ACC112 (cell line): ENCODE measurements around the gene INO80C.

Experiments used
- H2AFZ ChIP-seq: fragments of 200-600 bp; sonication (generic); one replicate; pipeline ENCODE4 v1.6.0; 2017; ENCODE audit warnings: antibody characterized with exemption, low read length; ENCODE audit not compliant: unreplicated experiment
- H3K27ac ChIP-seq: fragments of 200-600 bp; sonication (generic); 2 replicates; pipeline ENCODE4 v1.5.1; 2014; ENCODE audit warnings: low read depth, mild to moderate bottlenecking, antibody characterized with exemption, low read length, moderate library complexity
- H3K27me3 ChIP-seq: fragments of 200-600 bp; sonication (generic); 2 replicates; pipeline ENCODE4 v1.6.1; 2014; ENCODE audit warnings: mild to moderate bottlenecking, antibody characterized with exemption, low read length, moderate library complexity, mixed read lengths; ENCODE audit not compliant: insufficient read depth
- H3K36me3 ChIP-seq: fragments of 200-600 bp; sonication (generic); 2 replicates; pipeline ENCODE4 v1.6.1; 2016; ENCODE audit warnings: mild to moderate bottlenecking, antibody characterized with exemption, low read length, moderate library complexity, mixed read lengths; ENCODE audit not compliant: insufficient read depth
- H3K4me1 ChIP-seq: fragments of 200-600 bp; sonication (generic); one replicate; pipeline ENCODE4 v1.6.1; 2016; ENCODE audit warnings: low read length, mixed read lengths; ENCODE audit not compliant: insufficient read depth, unreplicated experiment, control insufficient read depth
- H3K4me3 ChIP-seq: fragments of 200-600 bp; sonication (generic); 2 replicates; pipeline ENCODE4 v1.5.1; 2014; ENCODE audit warnings: mild to moderate bottlenecking, low read depth, low read length
- H3K79me2 ChIP-seq: fragments of 200-600 bp; sonication (generic); one replicate; pipeline ENCODE4 v1.6.0; 2016; ENCODE audit warnings: low read length; ENCODE audit not compliant: control insufficient read depth, unreplicated experiment, insufficient read depth

INO80C gene

DNA sequence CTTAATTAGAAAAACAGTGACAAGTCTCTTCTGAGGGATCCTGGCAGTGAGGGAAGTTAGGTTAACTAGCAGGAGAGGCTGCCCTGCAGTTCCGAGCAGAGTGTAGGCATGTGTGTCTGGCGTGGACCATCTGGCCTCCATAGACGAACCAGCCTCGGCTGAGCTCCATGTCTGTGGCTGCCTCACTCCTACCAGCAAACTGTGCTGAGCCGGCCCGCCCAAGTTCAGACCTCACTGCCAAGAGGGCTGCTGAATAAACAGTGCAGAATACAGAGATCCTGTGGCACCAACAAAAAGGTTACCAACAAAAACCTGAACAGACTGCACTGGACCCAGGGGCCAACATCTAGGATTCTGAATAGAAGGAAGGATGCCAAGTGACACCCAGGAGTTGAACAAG lies 27.3 kb downstream of the INO80C start:
- Histone ChIP-seq H2AFZ (no peak overlapping the region), H3K4me1 (peaks cover 7% of the 10 kb centered on the region), H3K27ac (no peak overlapping the region), H3K27me3 (no peaks in the 10 kb centered on the region), H3K36me3 (peaks cover 22% of the 10 kb centered on the region; the same call in 1 of the 2 replicates), H3K4me3 (no peak overlapping the region), H3K79me2 (no peaks in the 10 kb centered on the region)

DNA sequence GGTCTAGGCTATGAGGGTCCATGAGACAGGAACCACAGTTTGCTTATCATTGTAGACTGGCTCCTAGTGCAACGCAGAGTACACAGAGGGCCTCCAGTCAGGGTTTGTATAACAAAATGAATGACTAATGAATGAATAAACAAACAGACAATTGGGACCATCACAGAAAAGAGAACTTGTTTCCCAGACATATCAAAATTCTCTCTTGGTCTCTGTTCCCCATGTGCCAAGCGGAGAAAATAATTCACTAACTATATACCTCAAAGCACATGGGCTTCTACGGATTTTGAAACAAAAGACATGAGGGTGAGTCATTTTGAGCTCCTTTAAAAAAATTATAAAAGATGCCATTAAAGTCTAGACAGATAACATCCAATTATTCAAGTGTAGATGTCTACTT lies 28.0 kb downstream of the INO80C start:
- H3K4me1 ChIP-seq = peaks cover 7% of the 10 kb centered on the region
- H3K36me3 ChIP-seq = peaks cover 15% of the 10 kb centered on the region; the same call in 1 of the 2 replicates
- H3K79me2 ChIP-seq = no peaks in the 10 kb centered on the region
- H2AFZ ChIP-seq = no peak overlapping the region
- no peak overlapping the region for H3K27ac ChIP-seq
- H3K27me3 ChIP-seq = no peaks in the 10 kb centered on the region
- H3K4me3 ChIP-seq = no peak overlapping the region

DNA sequence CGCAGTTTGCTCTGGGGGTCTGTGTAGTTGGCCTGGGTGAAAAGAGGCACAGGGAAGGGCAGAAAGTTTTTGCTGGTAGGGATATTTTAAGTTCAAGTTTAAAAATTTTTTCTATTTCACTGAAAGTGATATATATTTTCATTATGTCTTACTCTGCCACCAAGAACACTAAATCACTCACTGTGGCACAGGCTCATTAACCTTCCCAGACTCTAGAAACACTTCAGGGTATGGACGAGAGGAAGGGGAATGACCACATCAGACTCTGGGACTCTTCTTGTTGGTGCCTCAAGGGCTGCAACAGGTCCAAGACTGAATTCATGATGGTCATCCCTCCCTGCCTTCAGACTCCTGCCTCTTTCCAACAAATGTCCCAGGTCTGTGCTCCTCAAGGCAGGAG lies 29.0 kb downstream of the INO80C start:
- Histone ChIP-seq H3K27me3 (no peaks in the 10 kb centered on the region), H2AFZ (no peak overlapping the region), H3K79me2 (no peaks in the 10 kb centered on the region), H3K27ac (no peak overlapping the region), H3K36me3 (peaks cover 10% of the 10 kb centered on the region; the same call in 1 of the 2 replicates), H3K4me1 (peaks cover 7% of the 10 kb centered on the region), H3K4me3 (no peak overlapping the region)

DNA sequence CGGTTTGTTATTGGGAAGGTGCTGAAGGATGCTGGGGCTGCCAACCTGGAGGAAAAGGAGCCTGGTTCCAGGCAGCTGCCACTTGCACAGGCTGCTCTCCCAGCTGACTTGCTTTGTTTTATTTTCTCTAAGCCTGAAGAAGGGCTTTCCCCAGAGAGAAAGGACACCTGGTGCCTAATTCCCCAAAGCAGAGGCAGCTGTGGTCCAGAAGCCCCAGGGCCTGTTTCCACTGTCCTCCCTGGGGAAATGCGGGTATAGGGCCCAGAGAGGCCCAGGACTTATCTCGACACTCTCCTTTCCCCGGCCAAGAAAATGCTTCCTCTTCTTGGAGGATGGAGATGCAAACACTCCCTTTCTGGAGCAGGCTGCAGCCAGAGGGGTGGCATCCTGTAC lies 30.1 kb downstream of the INO80C start:
- H3K4me3 ChIP-seq = no peak overlapping the region

DNA sequence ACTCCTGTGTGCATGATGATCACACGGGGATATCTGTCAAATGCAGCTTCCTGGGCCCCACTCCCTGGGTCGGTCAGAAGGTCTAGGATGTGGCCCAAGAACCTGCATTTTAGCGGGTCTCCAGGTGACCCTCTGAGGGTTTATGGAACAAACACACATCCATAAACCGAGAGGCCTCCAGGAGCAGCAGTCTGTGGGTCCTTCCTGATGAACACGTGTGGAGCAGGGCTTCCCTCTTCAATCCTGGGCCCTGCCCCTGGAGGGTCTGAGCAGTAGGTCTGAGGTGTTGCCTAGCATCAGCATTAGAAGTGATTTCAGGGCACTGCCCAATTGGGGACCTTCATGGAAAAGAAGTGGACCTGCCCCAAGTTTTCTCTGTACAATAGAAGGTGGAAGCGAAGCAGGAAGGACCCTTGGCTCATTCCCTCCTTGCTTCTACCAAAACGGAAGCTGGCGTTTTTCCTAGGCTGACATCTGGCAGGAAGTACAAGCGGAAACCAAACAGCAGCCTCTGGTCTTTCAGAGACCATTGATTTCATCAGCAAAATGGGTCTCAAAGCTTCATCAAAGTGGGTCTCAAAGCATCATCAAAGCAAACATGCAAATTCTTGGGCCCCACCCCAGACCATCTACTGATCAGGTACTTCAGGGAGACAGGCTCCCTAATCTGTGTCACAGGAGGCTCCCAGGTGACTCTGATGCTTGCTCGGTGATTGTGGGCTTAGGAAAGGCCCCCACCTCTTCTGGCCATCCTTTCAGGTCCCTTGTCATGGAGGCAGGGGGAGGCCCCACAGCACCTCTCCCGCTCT lies 30.7 kb downstream of the INO80C start:
- Histone ChIP-seq H3K79me2 (no peaks in the 10 kb centered on the region), H3K4me1 (peaks cover 18% of the 10 kb centered on the region), H3K27me3 (no peaks in the 10 kb centered on the region), H3K4me3 (no peak overlapping the region), H2AFZ (no peak overlapping the region), H3K36me3 (no peaks in the 10 kb centered on the region), H3K27ac (no peak overlapping the region)

More for the DNA sequence above, 30.1 kb downstream of the INO80C start:
- Histone ChIP-seq H3K4me1 (peaks cover 14% of the 10 kb centered on the region), H3K27ac (no peak overlapping the region), H2AFZ (no peak overlapping the region), H3K79me2 (no peaks in the 10 kb centered on the region), H3K27me3 (no peaks in the 10 kb centered on the region), H3K36me3 (peaks cover 2% of the 10 kb centered on the region; the same call in 1 of the 2 replicates)

DNA sequence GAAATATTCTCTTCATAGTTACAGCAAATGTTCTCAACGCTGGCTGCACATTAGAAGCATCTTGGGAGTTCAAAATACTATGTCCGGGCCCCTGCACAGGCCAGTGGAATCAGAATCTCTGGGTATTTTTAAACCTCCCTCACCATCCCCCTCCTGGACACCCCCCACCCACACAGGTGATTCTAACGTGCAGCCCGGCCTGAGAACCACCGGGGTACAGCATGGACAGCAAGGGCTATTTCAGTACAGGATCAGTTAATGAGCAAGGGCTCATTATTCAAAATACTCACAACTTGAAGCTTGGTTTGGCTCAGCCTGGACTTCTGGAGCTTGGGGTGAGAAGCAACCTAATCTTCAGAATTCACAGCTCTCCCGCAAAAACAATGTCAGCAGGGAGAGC lies 31.4 kb downstream of the INO80C start:
- H3K4me3 ChIP-seq = no peak overlapping the region
- no peaks in the 10 kb centered on the region for H3K79me2 ChIP-seq
- no peaks in the 10 kb centered on the region for H3K27me3 ChIP-seq
- peaks cover 23% of the 10 kb centered on the region for H3K4me1 ChIP-seq
- H3K27ac ChIP-seq = no peak overlapping the region
- H3K36me3 ChIP-seq = no peaks in the 10 kb centered on the region
- no peak overlapping the region for H2AFZ ChIP-seq

DNA sequence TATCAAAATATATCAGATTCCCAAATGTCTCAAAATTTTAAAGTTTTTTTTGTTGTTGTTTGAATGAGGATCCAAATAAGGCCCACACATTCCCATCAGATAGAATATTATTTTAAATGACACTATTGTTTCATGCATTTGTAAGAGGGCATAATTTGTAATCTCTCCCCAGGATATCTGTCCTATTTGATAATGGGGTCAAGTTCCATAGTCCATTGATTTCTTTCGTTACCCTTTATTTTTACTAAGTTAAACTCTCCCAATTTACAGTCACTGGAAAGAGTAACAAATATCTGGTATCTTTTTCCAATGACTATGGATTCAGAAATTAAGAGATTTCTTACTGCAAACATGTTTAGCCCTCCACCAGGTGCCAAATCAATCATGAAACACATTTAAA lies 32.4 kb downstream of the INO80C start:
- H3K4me3 ChIP-seq = no peak overlapping the region

DNA sequence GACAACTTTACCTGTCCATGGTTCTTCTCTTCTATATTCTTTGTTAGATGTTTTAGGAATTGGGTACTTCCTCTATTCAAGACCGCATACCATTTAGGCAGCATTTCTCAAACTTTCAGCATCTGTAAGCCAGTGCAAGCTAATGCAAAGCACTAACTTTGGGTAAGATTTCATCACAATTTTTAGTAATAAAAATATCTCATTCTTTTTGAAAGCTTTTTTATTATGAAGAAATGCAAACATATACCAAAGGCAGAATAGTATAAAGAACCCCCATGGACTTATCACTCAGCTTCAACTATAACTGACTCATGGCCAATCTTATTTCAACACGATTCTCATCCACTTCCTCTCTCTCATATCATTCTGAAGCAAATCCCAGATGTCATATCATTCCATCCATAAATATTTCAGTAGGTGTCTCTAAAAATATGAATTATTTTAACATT lies 32.9 kb downstream of the INO80C start:
- no peak overlapping the region for H3K4me3 ChIP-seq
- no peaks in the 10 kb centered on the region for H3K27me3 ChIP-seq
- H3K27ac ChIP-seq = no peak overlapping the region
- H3K4me1 ChIP-seq = peaks cover 36% of the 10 kb centered on the region
- H3K79me2 ChIP-seq = no peaks in the 10 kb centered on the region
- no peak overlapping the region for H2AFZ ChIP-seq
- H3K36me3 ChIP-seq = no peaks in the 10 kb centered on the region

More for the DNA sequence above, 32.4 kb downstream of the INO80C start:
- Histone ChIP-seq H3K79me2 (no peaks in the 10 kb centered on the region), H3K36me3 (no peaks in the 10 kb centered on the region), H3K27me3 (no peaks in the 10 kb centered on the region), H3K4me1 (peaks cover 33% of the 10 kb centered on the region), H2AFZ (no peak overlapping the region), H3K27ac (no peak overlapping the region)

DNA sequence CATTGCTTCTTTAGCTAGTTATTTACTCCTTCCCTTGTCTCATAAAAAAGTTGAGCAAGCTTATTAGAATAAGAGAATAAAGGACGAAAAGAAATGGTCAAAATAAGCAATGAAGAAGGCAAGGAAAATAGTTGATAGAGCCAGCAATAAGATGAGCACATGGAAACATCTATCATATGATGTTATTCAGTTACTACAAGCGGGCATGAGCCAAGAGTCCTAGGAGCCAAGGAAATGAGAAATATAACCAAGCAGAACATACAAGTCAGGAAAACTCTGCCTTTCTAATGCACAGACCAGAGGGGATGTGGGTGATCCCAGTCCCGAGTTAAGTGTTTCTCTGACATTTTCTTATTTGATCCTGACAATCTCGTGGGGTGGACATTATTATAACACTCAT lies 33.9 kb downstream of the INO80C start:
- Histone ChIP-seq H3K36me3 (no peaks in the 10 kb centered on the region), H3K27ac (no peak overlapping the region), H3K27me3 (no peaks in the 10 kb centered on the region), H3K4me1 (peaks cover 41% of the 10 kb centered on the region), H2AFZ (no peak overlapping the region), H3K4me3 (no peak overlapping the region), H3K79me2 (no peaks in the 10 kb centered on the region)

DNA sequence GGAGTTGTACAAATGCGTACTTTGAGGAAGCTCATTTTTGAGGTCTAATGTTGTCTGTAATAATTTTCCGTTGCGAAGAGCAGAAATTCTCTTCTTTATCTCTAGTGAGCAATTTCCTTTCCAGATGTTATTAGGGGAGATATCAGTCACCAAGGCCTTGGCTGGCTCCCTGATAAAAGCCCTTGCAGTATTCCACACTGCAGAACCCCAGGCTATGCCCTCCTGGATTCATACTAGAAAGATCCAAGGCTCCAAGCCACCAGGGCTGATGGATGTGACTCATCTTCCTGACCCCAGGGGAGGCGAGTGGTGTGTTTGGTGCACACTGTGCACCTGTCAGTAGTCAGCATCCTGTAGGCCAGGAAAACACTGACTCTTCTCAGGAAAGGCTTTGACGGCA lies 34.7 kb downstream of the INO80C start:
- Histone ChIP-seq H3K27ac (no peak overlapping the region), H3K4me1 (peaks cover 49% of the 10 kb centered on the region)

DNA sequence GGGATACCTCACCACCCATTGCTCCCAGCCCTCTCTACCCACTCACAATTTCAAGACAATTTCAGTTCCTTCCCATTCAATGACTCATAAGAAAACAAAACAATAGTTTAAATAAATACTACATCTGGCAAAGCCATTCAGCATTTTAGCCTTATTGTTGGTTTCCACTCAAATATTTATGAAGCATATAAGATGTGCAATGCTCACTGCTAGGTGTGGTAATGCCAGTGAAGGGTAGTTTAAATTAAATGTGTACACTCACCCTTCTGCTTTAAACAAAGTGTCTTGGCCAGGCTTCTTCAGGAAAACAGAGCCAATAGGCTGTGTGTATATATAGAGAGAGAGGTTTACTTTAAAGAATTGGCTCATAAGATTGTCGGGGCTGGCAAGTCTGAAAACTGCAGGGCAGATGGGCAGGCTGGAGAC lies 37.0 kb downstream of the INO80C start:
- Histone ChIP-seq H3K79me2 (no peaks in the 10 kb centered on the region), H3K36me3 (no peaks in the 10 kb centered on the region), H3K27me3 (no peaks in the 10 kb centered on the region), H3K4me3 (no peak overlapping the region), H2AFZ (no peak overlapping the region), H3K4me1 (peaks cover 71% of the 10 kb centered on the region), H3K27ac (peak overlapping the region; percentile 74)

More for the DNA sequence above, 34.7 kb downstream of the INO80C start:
- H3K36me3 ChIP-seq = no peaks in the 10 kb centered on the region
- H2AFZ ChIP-seq = no peak overlapping the region
- H3K27me3 ChIP-seq = no peaks in the 10 kb centered on the region
- no peaks in the 10 kb centered on the region for H3K79me2 ChIP-seq
- H3K4me3 ChIP-seq = no peak overlapping the region
